T-helper 2 cell treated with Interferon-gamma antibody and Interleukin-4, amounts not matched to agents 100 ng/mL and 5 ng/mL, for 36 hours (primary cell): Measurements from ENCODE around the gene ANAPC13. TPM values are rescaled to one million over a fixed set of nuclear protein-coding genes. Genes with fewer than 3 reads are reported as not detected.

Source experiments
- intact Hi-C: fragments of 100-400 bp; cut with micrococcal nuclease; formaldehyde crosslinking; loops from one replicate; pipeline ENCODE4 v1.15.1; 2023
- total RNA-seq: library from RNA; stranded (reverse); gene quantifications from 2 replicates; pipeline ENCODE4 v1.2.3, GENCODE V29; 2022

The ANAPC13 gene
- total RNA-seq, 1 donor from 2014 or later, result 25.1 TPM

DNA sequence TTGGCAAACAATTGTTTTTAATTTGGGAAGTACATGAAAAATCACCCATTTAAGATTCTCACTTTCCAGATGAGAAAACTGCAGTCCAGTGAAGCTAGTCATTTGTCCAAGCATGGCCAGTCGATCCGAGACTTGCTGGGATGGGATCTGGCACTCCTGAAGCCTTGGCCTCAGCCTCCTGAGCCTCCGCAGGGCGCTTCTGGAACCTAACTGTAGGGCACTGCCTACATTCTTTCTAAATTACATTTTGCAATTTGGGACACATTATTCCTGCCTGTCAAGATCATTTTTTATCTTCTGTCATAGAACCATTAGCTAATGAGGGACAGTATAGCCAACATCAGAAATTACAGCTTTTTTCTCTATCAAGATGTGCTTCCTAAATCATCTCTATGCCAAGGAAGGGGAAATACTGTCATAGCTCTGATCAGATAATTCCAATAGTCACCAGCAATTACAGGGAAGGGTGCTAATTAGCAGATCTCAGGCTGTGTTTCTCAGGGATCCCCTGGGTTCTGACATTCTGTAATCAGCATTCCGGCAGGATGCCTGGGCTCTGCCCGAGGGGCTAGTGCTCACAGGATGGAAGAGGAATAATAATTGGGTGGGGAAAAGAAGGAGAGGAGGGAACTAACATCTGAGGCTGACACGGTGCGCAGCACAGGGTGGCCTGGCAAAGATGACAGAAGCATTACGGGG, 28.3 kb downstream of the ANAPC13 start:
- intact Hi-C loops, result no loop called here

GRCh38 chr3:134453631-134454030, 32.2 kb downstream of the ANAPC13 start:
- intact Hi-C loops, result no loop called here

DNA sequence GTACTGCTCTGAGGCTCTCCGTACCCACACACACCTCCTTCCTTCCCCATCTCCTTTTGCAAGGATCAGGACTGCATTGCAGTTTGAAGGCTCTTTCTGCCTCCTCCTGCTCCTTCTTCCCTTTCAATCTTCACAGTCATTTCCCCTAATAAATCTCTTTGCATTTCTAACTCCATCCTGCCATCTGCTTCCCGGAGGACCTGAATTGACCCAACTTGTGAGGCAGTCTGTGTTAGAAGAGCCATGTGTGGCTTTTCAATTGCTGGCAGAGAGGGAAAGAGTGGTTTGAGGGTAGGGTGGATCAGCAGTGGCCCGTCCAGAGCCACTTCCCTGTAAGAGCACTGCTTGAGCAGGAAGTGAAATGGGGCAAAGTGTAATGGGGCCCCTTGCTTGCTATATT, 35.8 kb downstream of the ANAPC13 start:
- intact Hi-C loops, result no loop called here

GRCh38 chr3:134449277-134449676, 36.5 kb downstream of the ANAPC13 start:
- intact Hi-C loops, result no loop called here

DNA sequence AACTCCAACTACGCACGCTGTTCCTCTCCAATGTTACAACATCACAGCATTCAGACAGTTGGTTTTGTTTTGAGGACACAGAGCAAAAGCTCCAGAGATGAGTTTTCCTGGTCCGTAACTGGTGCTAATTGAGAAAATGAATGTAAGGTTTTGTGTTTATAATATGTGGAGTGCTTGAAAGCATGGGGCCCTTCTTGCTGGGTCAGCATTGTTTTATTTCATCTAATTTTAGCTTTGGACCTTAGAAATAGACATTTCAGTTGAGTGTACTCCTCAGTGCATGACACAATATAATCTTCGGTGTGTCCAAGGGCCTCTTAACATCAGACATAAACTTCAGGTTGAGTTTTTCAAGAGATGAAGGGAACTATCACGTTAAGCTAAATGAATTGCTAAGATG, 37.1 kb downstream of the ANAPC13 start:
- intact Hi-C loops, result no loop called here

DNA sequence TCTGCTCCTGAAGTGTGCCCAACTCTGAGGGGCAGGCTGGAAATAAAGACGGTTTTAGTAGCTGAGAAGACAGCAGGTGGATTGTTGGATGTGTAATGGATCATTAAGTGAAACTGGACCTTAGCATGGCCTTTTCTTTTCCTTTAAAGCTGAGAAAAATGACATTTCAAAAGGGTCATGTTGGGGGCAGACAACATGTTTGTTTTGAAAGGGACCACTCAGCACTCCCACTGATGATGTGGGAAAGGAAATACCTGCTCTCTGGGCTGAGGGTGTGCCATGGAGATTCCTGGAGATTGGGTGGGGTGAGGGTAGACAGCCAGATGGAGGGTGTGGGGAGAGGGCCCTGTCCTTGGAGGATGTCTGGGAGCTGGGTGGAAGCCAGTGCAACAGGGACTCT, 38.4 kb downstream of the ANAPC13 start:
- intact Hi-C loops, result no loop called here

- intact Hi-C loops, result no loop called here
Measured at GRCh38 chr3:134446800-134447199, 39.0 kb downstream of the ANAPC13 start.

DNA sequence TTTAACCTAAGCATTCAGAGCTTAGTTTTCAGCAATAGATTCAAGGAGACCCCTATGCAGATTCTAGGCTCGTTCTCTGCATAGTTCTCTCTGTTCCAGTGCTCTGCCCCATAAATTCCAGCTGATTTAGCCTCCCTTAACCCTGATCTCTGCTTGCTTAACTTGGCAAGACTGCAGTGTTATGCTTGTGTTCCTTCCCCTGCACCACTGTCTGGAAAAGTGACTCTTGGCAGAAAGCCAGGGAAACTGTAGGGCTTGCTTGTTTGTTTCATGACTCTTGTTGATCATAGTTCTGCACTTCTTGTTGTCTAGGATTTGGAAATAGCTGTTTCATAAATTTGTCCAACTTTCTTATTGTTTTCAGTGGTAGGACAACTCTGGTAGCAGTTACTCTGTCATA, 40.1 kb downstream of the ANAPC13 start:
- intact Hi-C loops, result no loop called here

DNA sequence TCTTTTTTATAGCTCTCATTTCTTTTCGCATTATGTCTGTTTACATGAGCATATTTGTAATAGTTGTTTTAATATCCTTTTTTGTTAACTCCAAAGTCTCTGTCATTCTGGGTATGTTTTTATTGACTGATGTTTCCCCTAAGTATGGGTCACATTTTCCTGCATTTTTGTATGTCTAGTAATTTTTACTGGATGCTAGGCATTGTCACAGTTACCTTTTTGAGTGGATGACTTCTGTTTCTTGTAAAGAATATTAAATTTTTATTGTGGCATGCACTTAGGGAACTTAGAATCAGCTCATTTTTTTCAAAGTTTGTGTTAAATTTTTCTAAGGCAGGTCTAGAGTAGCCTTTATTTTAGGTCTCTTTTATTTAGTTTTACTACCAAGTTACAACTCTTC, 40.7 kb downstream of the ANAPC13 start:
- intact Hi-C loops, result no loop called here

DNA sequence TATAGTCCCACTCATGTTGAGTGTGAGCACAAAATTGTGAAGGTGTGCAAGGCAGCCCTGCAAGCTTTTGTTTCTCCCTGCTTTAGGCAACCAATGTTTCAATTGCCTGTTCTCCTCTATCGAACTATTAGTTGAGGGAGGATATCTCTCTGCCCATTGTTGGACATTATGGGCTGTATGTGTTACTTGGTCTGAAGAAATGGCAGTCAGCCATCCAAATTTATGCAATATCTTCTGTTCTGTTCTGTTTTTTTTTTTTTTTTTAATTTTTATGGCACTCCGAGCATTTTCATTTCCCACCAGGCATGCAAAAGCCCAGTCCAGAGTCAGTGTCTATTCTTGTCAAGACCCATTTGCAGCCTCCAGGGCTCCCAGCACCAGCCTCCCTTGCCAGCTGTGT, 44.0 kb downstream of the ANAPC13 start:
- intact Hi-C loops, result no loop called here

DNA sequence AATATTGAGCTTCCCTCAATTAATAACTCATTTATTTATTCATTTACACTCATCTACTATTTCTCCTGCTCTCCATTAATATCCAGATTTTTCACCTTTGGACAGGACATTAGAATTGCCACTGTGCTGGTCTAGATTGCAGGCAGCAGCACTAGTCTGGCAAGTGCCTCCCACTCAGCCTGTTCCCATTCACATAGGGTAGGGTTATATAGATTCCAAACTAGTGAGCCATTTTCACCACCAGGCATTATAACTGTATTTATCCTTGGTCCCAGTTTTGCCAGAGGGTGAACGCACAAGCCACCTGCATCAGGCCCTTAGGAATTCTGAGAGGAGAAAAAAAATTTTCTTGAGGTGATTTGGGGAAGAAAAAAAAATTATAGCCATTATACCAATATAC, 44.5 kb downstream of the ANAPC13 start:
- intact Hi-C loops, result no loop called here

GRCh38 chr3:134437211-134437752, 48.5 kb downstream of the ANAPC13 start:
- intact Hi-C loops, result no loop called here

GRCh38 chr3:134432236-134432635, 53.5 kb downstream of the ANAPC13 start:
- intact Hi-C loops, result no loop called here

DNA sequence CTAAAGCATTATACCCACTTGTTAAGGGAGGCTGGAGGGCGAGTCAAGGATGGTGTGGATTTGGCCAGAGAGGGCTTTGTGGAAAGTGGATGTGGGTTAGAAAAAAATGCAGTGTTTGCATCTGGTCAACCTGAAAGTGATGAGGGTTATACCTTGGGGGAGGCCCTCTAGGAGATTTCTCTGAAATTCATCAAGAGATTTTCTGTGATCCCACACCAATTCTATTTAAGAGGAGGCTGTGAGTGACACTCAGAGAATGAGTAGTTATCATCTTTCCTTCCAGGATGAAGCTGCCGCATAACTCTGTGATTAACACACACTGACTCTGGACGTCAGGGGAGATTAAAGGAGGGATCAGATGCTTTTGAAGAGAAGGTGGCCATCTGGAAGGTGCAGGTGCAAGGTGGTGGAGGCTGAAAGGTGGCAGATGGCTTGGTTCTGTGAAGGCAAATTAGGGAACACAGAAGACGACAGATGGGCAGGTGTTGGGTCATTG, 54.8 kb downstream of the ANAPC13 start:
- intact Hi-C loops, result no loop called here

DNA sequence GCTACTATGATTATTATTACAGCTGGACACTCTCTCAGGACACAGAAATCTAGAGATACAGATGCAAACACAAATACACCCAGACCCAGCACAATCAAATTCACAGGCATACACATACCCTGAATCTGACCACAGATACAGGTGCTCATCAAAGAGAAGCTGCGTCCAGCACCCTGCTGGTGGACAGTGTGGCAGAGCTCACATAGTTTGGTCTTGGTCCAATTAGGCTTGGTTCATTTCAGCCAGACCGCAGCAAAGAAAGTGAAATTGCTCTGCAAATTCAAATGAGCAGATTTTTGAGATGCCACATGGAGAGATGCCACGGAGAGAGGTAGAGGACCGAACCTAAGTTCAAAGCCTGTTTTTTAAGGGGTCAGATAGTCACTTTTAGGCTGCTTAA, 55.6 kb downstream of the ANAPC13 start:
- intact Hi-C loops, result no loop called here

- intact Hi-C loops, result no loop called here
Measured at GRCh38 chr3:134428401-134428800, 57.4 kb downstream of the ANAPC13 start.

Other genes with a start within 250 kb of the ANAPC13 start
- 8.3 TPM in 2 replicates for gene RYK, start 235.1 kb downstream of the ANAPC13 start, total RNA-seq
- not detected in 2 replicates for gene AMOTL2, start 111.5 kb downstream of the ANAPC13 start, total RNA-seq
- gene CEP63, start 72 bp upstream of the ANAPC13 start, total RNA-seq, result 21.9 and 27.0 TPM in 2 replicates
- gene KY, start 165.0 kb upstream of the ANAPC13 start, total RNA-seq, result not detected in 2 replicates